GM12892 (cell line): ENCODE measurements around the gene CIBAR2.

ENCODE experiments used
- POLR2A ChIP-seq: IDR thresholded peaks from 2 replicates; pipeline ENCODE4 v1.6.1; 2011; ENCODE audit warnings: low read depth, low read length, control low read depth
- POLR2AphosphoS5 ChIP-seq: IDR thresholded peaks from 2 replicates; pipeline ENCODE4 v1.6.1; 2011; ENCODE audit warnings: low read depth, low read length, control low read depth
- TAF1 ChIP-seq: IDR thresholded peaks from 2 replicates; pipeline ENCODE4 v1.6.1; 2011; ENCODE audit warnings: low read depth, mild to moderate bottlenecking, control low read depth, low read length, borderline replicate concordance

- TF ChIP-seq POLR2A (no peak), POLR2AphosphoS5 (no peak), TAF1 (no peak)
Measured at GRCh38 chr16:85087899-85088569, 24.2 kb downstream of the CIBAR2 start.
